DMS53 (cell line): ENCODE results near the gene CPM.

ENCODE experiments used
- DNase-seq: peaks from one replicate; lab custom pipeline; 2025; lab: John Stamatoyannopoulos, UW

The CPM gene

GRCh38 chr12:68932961-68933893 lies at the start of gene CPM:
Gene CPM (minus strand): TSS chr12:68933171. CDS start chr12:68932837, 334 bp downstream.
- DNase-seq: peak; percentile 98

DNA sequence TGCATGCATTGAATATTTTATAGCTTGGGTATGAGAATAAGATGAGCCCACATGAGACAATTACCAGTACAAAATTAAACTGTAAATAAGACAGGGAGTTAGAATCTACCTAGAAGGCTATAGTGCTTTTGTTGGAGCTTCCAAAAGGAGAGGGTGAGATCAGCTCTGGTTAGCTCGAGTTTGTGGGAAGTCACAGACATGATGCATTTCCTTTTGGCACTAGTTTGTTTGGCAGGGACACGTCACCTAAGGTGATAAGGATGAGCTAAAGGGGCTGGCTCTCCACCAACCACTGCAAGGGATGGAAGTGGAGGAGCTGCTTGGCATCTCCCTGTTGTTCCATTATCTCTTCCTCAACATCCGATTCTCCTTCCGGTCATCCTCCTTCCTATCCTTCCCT lies 48.5 kb upstream of the CPM start:
- DNase-seq: no peak

- DNase-seq: no peak
These were observed 47.7 kb upstream of the CPM start for GRCh38 chr12:68980476-68981212.

- no peak for DNase-seq
These were observed 45.7 kb upstream of the CPM start for GRCh38 chr12:68978678-68979077.

DNA sequence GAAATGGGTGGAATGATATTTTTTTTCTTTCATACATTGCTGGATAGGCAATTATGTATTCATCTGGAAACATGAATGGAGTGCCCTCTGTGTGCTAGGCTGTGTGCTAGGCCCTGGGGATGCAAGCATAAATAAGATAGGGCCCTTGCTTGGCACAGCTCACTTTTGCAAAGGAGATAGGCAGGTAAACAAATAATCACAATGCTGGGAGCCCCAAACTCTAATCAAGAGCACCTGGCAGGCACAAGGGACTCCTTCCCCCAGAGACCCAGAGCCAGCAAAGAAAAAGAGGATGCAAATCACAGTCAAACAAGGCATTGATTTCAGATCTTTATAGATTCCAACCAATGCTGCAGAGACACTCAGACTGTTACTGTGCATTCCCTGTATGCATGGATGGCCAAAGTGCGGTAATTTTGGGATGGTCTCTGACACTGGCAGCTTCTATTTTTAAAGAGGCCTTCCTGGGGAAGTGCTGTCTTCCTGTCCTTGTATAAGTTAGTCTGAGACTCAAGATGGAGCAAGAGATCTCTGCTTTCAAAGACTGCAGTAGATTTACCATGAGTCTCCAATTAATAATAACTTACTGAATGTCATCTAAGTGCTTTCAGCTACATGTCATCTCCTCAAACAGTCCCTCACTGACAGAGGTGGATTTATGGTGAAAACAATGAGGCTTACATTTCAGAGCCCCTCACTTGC lies 45.1 kb upstream of the CPM start:
- no peak for DNase-seq

DNA sequence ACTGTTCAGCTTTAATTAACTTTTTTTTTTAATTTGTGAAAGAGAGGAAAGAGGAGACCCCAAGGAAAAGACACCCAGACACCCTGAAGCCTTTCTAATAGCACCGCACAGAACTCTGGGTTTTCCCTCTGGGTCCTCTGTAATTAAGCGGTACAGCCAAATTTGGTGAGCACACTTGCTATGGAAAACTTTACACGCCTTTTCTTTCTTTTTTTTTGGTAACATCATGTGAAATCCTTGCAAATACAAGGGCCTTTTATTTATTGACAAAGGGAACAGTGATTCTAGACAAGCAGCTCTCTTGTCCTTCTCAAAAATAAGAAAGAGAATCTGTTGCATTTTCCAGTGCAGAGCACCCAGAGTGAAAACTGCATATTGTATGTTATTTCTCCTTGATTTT lies 44.4 kb upstream of the CPM start:
- no peak for DNase-seq

DNA sequence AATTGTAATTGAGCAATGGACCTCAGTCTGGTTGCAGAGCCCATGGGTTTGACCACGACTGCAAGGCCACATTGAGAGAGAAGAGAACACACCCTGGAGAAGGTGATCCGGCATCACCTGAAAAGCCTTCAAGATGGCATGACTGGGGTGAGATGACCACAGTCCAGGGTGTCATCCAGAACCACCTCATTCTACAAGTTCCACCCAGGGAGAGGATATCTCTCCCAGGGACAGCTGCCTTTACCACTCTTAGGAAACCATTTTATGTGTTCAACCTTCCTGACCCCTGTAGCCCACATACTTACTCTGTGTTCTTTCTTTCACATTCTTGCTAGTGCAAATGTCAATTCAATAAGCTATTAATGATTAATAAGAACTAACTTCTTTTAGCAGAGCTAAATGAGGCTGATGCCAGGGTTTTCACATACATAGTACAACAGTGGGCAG lies 43.4 kb upstream of the CPM start:
- no peak for DNase-seq

DNA sequence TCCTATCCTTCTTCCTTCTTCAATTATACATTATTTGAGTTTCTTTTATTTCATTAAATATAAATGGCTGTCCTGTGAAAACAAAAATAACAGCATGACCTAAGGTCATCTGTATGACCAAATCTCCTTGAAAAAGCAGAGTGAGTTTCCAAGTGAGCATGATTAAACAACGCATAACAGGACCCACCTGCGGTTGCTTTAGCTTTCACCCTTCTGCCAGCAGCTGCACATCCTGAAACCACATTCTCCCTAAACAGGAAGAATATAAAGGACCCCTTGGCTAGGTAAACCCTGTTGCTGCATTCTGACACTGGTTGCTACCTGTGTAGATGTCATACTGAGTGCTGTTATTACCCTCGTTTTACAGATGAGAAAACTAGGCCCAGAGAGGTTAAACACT lies 42.8 kb upstream of the CPM start:
- peak; percentile 28 for DNase-seq

DNA sequence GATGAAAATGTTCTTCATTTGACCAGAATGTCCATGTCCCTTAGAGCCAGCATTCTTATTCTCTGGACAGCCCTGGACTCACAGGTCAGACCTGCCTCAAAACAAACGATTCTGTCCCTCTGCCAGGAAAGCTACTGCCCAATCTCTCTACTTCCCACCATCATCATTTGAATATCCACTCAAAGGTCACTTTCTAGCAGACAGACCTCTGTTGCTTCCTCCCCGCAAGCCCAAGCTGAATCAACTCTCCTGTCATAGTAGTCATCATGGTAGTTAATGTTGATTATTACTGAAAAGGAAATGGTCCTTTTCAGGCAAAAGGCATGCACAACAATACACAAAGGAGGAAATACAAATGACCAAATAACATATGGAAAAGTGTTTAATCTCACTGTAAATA lies 39.6 kb upstream of the CPM start:
- DNase-seq: peak; percentile 44

- DNase-seq: peak; percentile 40
These were observed 38.4 kb upstream of the CPM start for GRCh38 chr12:68971404-68971803.

DNA sequence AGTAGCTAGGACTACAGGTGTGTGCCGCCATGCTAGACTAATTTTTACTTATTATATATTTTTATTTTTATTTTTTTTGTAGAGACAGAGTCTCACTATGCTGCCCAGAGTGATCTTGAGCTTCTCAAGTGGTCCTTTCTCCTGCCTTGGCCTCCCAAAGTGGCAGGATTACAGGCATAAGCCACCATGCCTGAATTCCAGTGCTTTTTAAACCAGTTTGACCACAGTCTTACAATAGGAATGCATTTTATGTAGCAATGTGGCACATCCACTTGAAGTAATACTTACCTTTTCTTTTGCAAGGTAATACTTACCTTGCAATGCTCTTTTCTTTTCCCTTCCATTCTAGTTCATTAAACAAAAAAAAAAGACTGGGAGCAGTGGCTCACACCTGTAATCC lies 38.0 kb upstream of the CPM start:
- DNase-seq: peak; percentile 57

- no peak for DNase-seq
These were observed 37.3 kb upstream of the CPM start for GRCh38 chr12:68970306-68970705.

DNA sequence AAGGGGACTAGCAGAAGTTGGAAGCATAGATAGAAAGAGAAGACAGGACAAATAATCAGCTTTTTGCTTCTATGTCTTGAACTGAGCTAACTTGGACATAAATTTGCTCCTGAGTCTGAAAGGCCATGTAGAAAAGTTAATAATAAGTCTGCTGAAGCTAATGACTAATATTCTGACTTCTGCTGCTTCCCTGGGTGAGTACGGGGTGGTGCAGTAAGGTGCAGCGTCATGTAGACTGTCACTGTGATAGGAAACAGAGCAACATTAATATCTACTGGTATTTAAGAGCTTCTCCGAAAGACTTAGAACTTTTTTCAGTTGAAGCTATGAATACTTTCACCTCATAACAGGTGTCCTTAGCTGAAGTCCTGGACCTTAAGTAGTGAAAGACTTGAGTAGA lies 34.1 kb upstream of the CPM start:
- DNase-seq: no peak

DNA sequence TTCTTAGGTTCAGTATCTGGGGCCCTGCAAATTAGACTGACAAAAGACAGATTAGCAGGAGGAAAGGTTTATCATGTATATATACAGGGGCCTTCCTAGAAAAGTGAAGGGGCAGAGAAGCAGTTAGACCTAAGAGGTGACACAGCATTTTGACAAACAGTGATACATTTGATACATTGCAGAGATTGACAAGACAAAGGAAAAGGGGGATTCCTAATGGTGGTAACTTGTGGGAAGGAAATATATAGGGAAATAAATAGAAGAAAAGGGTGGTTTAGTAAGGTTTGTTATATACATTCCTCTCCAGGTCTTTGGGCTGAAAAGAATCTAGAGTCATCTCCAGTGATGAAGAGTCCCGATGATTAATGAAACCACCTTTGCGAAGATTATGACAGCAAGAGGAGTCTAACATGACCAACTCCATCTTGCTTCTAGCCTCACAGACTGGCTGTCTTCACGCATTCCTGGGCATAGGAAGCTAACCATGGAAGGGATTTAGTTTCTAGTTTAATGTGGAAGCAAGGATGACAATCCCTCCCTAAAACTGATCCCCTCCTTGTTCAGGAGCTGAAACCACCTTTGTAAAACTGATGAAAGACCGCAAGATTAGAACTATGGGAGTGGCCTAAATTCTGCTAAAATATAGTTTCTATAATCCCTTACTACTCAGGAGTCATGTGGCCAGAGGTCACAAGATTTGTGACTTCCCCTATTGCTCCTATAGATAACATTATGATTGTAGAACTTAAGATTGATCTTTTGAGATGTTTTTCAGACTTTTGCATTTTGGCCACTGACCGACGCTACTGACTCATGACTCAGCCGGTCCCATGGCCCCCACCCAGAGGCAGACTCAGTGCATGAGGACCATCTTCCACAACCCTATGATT lies 31.1 kb upstream of the CPM start:
- no peak for DNase-seq

GRCh38 chr12:68962877-68963855 lies 30.2 kb upstream of the CPM start:
- DNase-seq: no peak

DNA sequence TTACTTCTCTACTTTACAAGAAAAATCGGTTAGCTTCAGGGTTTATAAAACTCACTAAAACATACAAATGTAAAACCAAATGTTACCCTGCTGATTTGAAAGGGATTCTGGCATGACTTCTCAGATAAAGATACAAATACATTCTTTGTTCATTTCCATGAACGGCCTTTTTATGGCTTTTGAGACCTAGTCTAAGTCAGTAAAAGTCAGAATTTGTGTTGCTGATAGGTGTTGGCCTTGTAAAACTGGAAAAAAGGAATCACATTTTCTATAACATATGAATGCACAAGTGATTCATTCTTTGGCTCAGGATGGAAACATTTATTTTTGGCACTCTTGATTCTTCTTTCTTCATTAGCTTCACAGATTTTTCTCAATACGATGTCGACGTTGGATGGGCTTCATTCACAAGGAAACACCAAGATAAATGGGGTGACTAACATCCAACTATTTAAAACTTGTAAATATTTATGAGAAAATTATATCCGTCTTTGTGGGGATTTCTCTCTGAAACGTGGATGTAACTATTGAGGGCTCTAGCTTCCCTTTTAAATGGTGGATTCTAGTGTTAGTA lies 27.0 kb upstream of the CPM start:
- no peak for DNase-seq

GRCh38 chr12:68959143-68959858 lies 26.3 kb upstream of the CPM start:
- DNase-seq: no peak

- no peak for DNase-seq
These were observed 25.4 kb upstream of the CPM start for GRCh38 chr12:68958322-68958721.

GRCh38 chr12:68957273-68957672 lies 24.3 kb upstream of the CPM start:
- no peak for DNase-seq
